Upper lobe of left lung (tissue), 6 donors: Measurements from ENCODE around the gene GPD1L. TPM values are rescaled to one million over a fixed set of nuclear protein-coding genes. Genes with fewer than 3 reads are reported as not detected.

Experiments used
- ATAC-seq, 2 donors: fragments of 200-7000 bp; cut with Tn5 transposase; one replicate each; pipeline ENCODE4 v1.9.1; 2022; ENCODE audit warnings: mild to moderate bottlenecking in 2 of 2, moderate library complexity in 2 of 2; ENCODE audit not compliant: low FRiP score in 2 of 2
- DNase-seq, 2 donors: peaks; one replicate each; pipeline ENCODE4 v3.0.0-alpha.2; 2019 to 2020
- H3K27ac ChIP-seq, 4 donors: fragments of 200-600 bp; sonication (generic); one replicate each; pipeline ENCODE4 v1.5.1; 2016 to 2019
- H3K27me3 ChIP-seq, 4 donors: fragments of 200-600 bp; sonication (generic); one replicate each; pipeline ENCODE4 v1.5.1; 2017 to 2019
- H3K36me3 ChIP-seq, 4 donors: fragments of 200-600 bp; sonication (generic); one replicate each; pipeline ENCODE4 v1.5.1; 2016 to 2019
- H3K4me1 ChIP-seq, 4 donors: fragments of 200-600 bp; sonication (generic); one replicate each; pipeline ENCODE4 v1.5.1; 2018 to 2019
- H3K4me3 ChIP-seq, 4 donors: fragments of 200-600 bp; sonication (generic); one replicate each; pipeline ENCODE4 v1.5.1; 2017 to 2019; ENCODE audit warnings: mild to moderate bottlenecking in 2 of 4, moderate library complexity in 1 of 4
- H3K9me3 ChIP-seq, 4 donors: fragments of 200-600 bp; sonication (generic); one replicate each; pipeline ENCODE4 v1.5.1; 2018 to 2019
- EP300 ChIP-seq, 4 donors: sonication (generic); formaldehyde crosslinking; IDR thresholded peaks; one replicate each; pipeline ENCODE4 v1.5.1; 2017; ENCODE audit warnings: antibody characterized with exemption in 4 of 4, control low read depth in 2 of 4
- POLR2A ChIP-seq, 4 donors: fragments of 450-650 bp; IDR thresholded peaks; one replicate each; pipeline ENCODE4 v1.5.1; 2016 to 2017; ENCODE audit warnings: antibody characterized with exemption in 4 of 4, mild to moderate bottlenecking in 2 of 4
- POLR2AphosphoS5 ChIP-seq, 2 donors: sonication (generic); formaldehyde crosslinking; IDR thresholded peaks; one replicate each; pipeline ENCODE4 v1.5.1; 2017; ENCODE audit warnings: antibody characterized with exemption in 2 of 2
- WGBS, 2 donors: methylation state at CpG; one replicate each; pipeline ENCODE4 v1.1.5; 2017 to 2018; 5-methylcytosine and 5-hydroxymethylcytosine counted together
- total RNA-seq, 6 donors: library from RNA; depleted of rRNA in 4 of 6; stranded (reverse); fragments of >200 nt in 4 of 6; gene quantifications; one replicate each; pipeline versions ENCODE4 v1.1.0 to v1.2.1, GENCODE V29; 2016 to 2021
- TF ChIP-seq, protein P1 (sequence below), 6 experiments: fragments of 450-650 bp in 4 of 6; fragments of 200-600 bp in 2 of 6; sonication (generic) in 2 of 6; IDR thresholded peaks; one replicate each; pipeline ENCODE4 v1.5.1; 2016 to 2019; ENCODE audit warnings: antibody characterized with exemption in 6 of 6
- donor health status: DM: no; HTN: no; CAD: no; lungs with moderate emphysema.
- donor health status: DM: no; HTN: yes; CAD: no; lungs with severe emphysema.

GPD1L gene
- total RNA-seq, 6 donors from 2014 or later = 50.8 to 221 (median 115) TPM

DNA sequence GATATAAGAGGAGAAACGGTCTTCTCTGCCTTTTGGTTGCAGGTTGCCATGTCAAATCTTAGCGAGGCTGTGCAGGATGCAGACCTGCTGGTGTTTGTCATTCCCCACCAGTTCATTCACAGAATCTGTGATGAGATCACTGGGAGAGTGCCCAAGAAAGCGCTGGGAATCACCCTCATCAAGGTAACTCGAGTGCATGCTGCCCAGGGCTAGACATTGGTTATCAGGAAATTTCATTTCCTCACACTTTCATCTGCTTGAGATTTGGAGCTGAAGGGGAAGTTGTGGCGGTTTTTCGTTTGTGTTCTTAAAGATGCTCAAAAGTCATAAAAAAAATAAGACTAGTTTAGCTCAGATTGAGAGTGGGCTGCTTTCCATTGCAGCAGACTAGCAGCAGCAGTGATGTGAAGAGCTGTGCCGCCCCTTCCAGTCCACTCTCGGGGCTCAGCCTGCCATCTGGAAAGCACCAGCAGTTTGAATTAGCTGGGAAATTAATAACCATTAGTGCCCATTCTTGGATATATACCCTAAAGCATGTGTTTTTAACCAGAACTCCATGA, 32.2 kb downstream of the GPD1L start:
- 42 to 43% methylated on average over 8 of the region's 8 CpGs for WGBS, 2 donors
- TF ChIP-seq POLR2AphosphoS5 (IDR thresholded peaks at IDR 0.05) (no peak), EP300 (IDR thresholded peaks at IDR 0.05) (no peak)
- TF ChIP-seq, protein P1, sequence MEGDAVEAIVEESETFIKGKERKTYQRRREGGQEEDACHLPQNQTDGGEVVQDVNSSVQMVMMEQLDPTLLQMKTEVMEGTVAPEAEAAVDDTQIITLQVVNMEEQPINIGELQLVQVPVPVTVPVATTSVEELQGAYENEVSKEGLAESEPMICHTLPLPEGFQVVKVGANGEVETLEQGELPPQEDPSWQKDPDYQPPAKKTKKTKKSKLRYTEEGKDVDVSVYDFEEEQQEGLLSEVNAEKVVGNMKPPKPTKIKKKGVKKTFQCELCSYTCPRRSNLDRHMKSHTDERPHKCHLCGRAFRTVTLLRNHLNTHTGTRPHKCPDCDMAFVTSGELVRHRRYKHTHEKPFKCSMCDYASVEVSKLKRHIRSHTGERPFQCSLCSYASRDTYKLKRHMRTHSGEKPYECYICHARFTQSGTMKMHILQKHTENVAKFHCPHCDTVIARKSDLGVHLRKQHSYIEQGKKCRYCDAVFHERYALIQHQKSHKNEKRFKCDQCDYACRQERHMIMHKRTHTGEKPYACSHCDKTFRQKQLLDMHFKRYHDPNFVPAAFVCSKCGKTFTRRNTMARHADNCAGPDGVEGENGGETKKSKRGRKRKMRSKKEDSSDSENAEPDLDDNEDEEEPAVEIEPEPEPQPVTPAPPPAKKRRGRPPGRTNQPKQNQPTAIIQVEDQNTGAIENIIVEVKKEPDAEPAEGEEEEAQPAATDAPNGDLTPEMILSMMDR (IDR thresholded peaks at IDR 0.05) = no peak
- no peak for ATAC-seq
- DNase-seq = no peak
- Histone ChIP-seq H3K4me1 (peaks cover 5 to 23% (median 15%) of the 10 kb centered on the region in 4 donors), H3K27me3 (no peaks in the 10 kb centered on the region), H3K27ac (no peak overlapping the region), H3K4me3 (no peak overlapping the region), H3K9me3 (no peaks in the 10 kb centered on the region), H3K36me3 (peaks cover 0 to 11% (median 0%) of the 10 kb centered on the region in 4 donors)

DNA sequence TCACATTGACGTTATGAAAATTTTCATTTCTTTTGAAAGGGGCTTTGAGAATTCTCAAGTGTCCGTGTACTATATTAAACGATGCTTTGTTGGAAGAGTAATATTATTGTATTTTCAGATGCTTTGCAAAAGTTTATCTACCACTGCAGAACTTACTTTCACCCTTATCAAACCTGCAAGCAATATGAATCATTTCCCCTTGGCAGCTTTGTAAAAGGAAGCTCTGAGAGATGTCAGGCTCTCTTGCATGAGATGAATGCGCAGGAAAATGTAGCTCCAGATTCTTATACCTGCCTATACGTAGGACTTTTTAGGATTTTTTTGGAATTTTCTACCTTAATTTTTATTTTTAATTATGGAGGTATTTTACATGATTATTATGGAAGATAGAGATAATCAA, 34.5 kb downstream of the GPD1L start:
- TF ChIP-seq, protein P1 (IDR thresholded peaks at IDR 0.05) = no peak
- TF ChIP-seq POLR2A (IDR thresholded peaks at IDR 0.05) (no peak), EP300 (IDR thresholded peaks at IDR 0.05) (peak in 1 of 4 donors; percentile 12), POLR2AphosphoS5 (IDR thresholded peaks at IDR 0.05) (peak in 1 of 2 donors; percentile 24)
- Histone ChIP-seq H3K27me3 (no peaks in the 10 kb centered on the region), H3K9me3 (no peaks in the 10 kb centered on the region), H3K36me3 (peaks cover 0 to 7% (median 0%) of the 10 kb centered on the region in 4 donors), H3K4me3 (no peak overlapping the region), H3K27ac (no peak overlapping the region), H3K4me1 (peaks cover 11 to 33% (median 15%) of the 10 kb centered on the region in 4 donors)
- WGBS, 2 donors = 41 to 52% methylated on average over 5 of the region's 5 CpGs
- DNase-seq (no peak), ATAC-seq (no peak)

DNA sequence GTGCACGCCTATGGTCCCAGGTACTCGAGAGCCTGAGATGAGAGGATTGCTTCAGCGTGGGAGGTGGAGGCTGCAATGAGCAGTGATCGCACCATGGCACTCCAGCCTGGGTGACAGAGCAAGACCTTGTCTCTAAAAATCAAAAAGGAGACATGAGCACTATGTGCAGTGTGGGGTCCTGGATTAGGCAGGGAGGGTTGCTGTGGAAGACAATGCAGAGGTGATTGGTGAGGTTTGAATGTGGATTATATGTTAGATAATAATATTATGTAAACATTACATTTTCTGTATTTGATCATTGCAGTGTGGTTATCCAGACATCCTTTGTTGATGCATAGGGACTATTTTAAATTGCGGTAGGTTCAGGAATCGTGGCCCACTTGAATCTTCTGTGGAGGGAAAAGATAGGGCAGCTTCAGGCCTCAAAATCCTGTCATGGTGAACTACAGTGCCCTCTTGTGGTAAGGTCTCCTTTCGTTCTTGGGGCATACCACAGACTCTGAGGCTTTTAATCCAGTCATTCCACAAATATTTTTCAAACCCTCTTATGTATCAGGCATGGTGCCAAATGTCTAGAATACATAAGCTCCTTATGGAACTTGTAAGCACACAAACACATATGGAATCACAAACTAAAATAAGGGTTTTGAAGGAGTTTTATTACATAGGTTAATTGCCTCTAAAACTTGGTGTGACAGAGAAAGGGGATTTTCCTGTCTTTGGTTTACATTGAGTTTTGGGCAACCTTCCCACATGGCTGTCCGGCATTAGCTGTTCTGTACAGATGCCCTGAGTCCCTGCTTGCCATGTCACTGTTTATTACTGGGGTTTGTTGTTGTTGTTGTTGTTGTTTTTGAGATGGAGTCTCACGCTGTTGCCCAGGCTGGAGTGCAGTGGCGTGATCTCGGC, 37.7 kb downstream of the GPD1L start:
- Histone ChIP-seq H3K4me3 (no peak overlapping the region), H3K27ac (no peak overlapping the region), H3K9me3 (no peaks in the 10 kb centered on the region), H3K27me3 (no peaks in the 10 kb centered on the region), H3K4me1 (peaks cover 4 to 34% (median 9%) of the 10 kb centered on the region in 4 donors), H3K36me3 (peaks cover 0 to 29% (median 9%) of the 10 kb centered on the region in 4 donors)
- TF ChIP-seq, protein P1 (IDR thresholded peaks at IDR 0.05) = peak; percentile 62 to 82 (median 76)
- no peak for TF ChIP-seq POLR2AphosphoS5 (IDR thresholded peaks at IDR 0.05)
- TF ChIP-seq POLR2A (IDR thresholded peaks at IDR 0.05) = no peak
- TF ChIP-seq EP300 (IDR thresholded peaks at IDR 0.05) = no peak
- ATAC-seq (peak; percentile 85 to 89), DNase-seq (peak in 1 of 2 donors; percentile 29)
- WGBS, 2 donors = 57 to 61% methylated on average over 11 of the region's 11 CpGs

DNA sequence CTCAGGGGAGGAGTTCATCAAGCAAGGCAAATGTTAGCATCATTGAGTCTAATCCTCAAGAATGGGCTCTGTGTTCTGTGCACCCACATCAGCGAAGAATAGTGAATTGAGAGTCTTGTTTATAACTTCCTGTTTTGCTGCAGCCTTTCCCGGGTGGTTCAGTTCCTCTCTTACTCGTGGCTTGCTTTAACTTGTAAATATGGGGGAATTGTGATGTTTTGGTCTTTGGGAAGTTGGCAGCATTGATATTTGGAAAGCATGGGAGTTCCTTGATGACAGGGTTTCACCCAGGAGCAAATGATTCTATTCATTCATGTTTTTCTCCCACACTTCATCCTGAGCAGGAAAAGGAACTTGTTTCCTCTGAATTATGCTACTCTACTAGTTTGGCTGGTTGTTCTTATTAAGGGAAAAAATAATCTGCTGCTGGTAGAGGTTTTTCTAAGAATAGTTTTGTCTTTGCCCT, 40.4 kb downstream of the GPD1L start:
- H3K9me3 ChIP-seq = no peaks in the 10 kb centered on the region
- no peaks in the 10 kb centered on the region for H3K27me3 ChIP-seq
- peak overlapping the region in 2 of 4 donors; percentile 0 to 33 for H3K27ac ChIP-seq
- ATAC-seq (peak in 1 of 2 donors; percentile 63), DNase-seq (no peak)
- peaks cover 6 to 49% (median 18%) of the 10 kb centered on the region in 4 donors for H3K36me3 ChIP-seq
- H3K4me1 ChIP-seq = peaks cover 0 to 22% (median 7%) of the 10 kb centered on the region in 4 donors
- TF ChIP-seq, protein P1 (IDR thresholded peaks at IDR 0.05) = no peak
- no peak for TF ChIP-seq EP300 (IDR thresholded peaks at IDR 0.05)
- TF ChIP-seq POLR2A (IDR thresholded peaks at IDR 0.05) = no peak
- no peak for TF ChIP-seq POLR2AphosphoS5 (IDR thresholded peaks at IDR 0.05)
- H3K4me3 ChIP-seq = no peak overlapping the region
- WGBS, 2 donors = 27 to 40% methylated on average over 3 of the region's 3 CpGs
